Dedifferentiated amniotic fluid mesenchymal stem cell (primary cell): ENCODE data around the gene PPP2R5A.
"Not testable (repeated sequence)": the region's sequence is repeated elsewhere in the genome, so short reads cannot be mapped to it uniquely, and the experiment has no call there.

Experiments used
- DNase-seq: peaks from one replicate; pipeline ENCODE4 v3.0.0-alpha.2; 2016; ENCODE audit errors: extremely low spot score

Gene PPP2R5A

DNA sequence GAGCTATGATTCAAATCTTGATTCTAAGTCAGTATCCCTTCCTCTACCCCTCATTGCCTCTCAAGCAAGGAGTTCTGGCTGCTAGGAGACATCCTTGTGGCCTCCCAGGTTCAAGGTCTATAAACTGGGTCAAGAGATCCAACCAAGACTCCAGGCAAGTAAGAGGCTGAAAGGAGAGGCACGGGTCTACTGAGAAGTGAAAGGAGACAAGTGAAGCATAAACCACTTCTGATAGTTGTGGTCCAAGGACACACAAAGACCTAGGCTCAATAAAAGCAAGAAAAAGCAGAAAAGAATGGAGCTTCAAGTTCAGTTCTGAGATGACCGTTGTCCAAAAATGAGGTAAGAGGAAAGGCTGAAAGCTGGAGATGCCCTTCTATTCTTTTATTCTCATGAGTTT, 17.8 kb upstream of the PPP2R5A start:
- no peak for DNase-seq

- no peak for DNase-seq
Observed at GRCh38 chr1:212269306-212269705, 15.9 kb upstream of the PPP2R5A start.

- no peak for DNase-seq
Observed at GRCh38 chr1:212270564-212270963, 14.6 kb upstream of the PPP2R5A start.

DNA sequence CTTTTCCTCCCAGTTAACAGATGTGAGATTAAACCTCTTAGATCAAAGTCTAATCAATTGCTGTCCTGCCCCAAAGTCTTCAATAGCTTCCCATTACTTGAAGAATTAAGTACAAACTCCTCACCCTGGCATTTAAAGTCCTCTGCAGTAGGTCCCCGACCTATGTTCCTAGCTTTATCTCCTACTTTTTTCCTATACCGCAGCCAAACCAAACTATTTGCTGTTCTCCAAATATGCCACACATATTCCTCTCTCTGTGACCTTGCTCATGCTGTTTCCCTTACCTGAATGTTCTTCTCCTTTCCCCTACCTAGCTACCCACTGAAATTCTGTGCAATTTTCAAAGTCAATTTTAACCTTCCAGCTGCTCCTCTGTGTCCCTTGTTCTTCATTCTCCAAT, 14.0 kb upstream of the PPP2R5A start:
- no peak for DNase-seq

DNA sequence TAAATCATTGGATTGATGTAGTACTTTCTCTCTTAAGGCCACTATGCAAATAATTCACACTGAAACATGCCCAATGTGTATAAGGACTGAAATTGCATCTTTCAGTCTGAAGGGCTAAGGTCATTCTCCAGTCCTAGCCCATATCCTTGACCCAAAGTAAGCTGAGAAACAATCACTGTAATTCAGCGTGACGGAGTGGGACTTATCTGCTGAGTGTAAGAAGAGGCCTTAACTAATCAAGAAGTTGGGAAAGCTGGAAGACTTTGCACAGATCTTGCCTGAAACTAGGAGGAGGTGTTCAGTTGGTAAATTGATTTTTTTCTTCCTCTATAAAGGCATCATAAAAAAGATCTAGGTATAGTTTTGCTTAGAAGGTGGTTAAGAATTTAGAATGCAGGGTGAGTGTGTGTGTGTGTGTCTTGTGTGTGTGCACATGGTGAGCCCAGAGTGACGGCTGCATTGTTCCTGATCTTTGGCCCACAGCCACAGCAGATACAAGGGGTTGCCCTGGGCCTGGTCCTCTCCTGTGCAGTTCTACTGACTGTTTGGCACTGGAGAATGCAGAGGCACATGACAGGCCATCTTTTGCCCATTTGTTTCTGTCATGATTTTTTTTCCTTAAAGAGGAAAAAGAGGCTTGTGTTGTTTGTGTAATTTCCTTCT, 13.3 kb upstream of the PPP2R5A start:
- no peak for DNase-seq

DNA sequence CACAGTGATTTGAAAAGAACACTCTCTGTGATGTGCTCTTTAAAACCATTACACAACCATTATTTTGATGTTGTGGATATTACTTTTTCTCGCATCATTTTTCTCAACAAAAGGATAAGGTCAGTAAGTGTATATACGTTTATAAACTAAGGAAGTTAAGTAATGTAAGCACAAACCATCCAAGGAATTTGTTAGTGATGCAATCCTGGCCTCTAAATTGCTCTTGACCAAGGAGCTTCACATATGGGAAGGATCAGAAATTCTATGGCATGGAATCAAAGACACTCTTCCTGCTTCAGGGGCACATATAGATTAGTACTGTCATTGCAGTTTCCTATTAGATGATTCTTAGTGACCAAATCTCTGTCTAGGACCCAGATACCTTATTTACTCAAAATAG, 3.6 kb upstream of the PPP2R5A start:
- no peak for DNase-seq

DNA sequence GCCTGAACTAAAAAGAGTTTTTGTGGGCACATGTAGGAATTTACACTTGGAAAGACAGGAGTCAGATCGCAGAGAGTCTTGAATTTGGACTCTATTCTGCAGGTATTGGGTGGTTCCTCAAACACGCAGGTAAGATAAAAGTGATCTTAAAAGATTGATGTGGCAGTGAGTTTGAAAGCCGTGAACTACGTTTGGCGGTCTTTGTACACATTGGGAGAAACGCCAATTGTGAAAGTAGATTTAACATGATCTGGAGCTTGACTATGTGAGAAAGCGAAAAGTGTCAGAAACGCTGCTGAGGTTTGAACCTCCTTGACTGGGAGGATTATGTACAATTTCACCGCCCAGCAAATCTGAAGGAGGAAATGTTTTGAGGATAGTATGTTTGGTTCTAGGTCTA, 1.5 kb upstream of the PPP2R5A start:
- no peak for DNase-seq

DNA sequence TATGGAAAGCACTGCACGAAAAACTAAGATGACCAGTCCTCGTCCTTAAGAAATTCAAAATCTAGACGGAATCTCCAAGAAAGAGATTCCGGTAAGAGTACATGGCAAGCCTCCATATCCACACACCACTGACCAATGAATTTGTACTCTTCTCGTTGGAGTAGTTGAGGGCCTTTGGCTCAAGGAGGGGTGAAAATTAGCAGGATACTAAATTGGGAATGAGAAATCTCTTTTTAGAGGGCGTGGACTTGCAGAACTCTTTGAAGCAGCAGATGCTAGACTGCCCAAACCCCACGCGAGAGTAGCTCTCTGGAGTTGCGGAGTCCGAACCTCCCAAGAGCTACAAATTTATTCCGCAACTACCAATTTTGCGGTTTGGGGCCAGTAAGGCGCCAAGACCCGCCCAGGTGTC, 872 bp upstream of the PPP2R5A start:
- no peak for DNase-seq

DNA sequence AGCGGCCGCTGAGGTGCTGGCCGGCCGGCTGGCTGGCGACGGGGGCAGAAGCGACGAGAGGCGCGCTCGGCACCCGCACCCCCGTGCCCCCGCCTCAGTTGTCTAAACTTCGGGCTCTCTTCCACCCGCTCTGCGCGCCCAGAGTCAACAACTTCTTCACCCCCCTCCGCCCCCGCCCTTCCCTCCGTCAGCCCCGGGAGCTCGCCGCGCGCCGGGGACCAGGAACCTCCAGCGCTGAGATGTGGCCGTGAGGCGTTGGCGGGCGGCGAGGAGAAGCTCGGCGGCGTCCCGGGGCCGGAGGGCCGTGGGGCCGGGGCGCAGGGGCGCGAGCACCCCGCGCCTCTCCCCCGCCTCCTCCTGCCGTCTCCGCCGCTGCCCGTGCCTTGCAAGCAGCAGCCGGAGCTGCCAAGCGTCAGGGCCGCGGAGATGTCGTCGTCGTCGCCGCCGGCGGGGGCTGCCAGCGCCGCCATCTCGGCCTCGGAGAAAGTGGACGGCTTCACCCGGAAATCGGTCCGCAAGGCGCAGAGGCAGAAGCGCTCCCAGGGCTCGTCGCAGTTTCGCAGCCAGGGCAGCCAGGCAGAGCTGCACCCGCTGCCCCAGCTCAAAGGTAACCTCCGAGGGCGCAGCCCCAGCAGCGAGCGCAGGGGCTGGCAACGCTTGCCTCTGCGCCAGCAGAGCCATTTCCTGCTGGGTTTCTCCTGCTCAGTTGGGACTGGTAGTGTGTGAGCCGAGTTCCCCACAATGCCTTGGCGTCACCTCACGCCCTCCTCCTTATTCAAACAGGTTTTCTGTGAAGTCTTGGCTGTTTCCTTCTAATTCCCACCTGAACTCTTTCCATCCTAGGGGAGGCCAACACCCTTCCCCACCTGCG, 710 bp downstream of the PPP2R5A start:
- peak; percentile 38 for DNase-seq

DNA sequence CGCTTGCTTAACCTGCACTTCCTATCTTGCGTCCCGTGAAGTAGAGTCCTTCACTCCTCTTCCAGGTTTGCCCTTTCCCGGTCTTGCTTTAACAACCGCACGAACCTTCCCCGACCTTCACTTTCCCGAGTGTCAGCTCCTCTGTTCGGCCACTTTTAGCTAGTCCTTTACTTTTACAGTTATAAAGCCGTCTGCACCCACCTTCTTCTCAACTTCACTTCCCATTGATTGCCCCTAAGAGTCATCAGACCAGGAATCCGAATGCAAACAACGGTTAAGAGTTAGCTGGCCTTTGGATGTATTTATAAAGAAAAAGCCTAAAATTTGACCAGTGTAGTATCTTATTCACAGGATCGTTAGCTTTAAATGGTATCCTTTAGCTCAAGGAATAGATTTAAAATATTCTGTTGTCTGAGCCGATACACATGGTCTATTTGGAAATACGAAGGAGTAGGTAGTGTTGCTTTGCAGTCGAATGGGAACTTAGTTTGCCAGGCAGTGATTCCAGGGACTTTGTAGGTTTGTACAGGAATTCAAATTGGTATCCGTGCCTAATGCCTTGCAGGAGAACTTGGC, 1.4 kb downstream of the PPP2R5A start:
- DNase-seq = no peak

DNA sequence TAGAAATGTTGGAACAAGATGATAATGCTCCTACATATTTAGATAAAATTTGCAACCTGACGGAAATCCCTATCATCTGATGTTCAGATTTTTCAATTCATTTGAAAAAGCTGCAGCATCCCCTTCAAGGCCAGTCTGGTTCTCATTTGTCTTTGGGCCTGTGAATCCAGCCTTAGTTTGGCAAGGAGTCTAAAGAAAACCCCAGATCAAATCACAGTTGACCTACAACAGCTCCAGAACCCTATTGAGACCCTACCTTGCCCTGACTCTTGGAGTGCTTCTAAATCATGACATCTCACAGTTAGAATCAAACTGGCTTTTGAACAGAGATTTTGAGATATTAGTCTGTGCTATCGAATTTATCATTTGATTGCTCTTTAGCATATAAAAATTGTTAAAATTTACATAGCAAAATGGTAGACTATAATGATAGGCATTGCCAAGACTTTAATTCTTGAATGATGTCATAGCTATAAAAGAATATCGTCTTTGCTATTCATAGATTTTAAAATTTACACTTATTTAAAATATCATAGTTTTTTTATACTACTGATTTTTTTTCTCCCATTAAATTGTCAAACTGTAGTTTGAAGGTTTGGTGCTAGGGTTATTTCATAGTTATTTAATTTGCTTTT, 2.2 kb downstream of the PPP2R5A start:
- no peak for DNase-seq

GRCh38 chr1:212287995-212288394, 2.8 kb downstream of the PPP2R5A start:
- DNase-seq = not testable (repeated sequence)

DNA sequence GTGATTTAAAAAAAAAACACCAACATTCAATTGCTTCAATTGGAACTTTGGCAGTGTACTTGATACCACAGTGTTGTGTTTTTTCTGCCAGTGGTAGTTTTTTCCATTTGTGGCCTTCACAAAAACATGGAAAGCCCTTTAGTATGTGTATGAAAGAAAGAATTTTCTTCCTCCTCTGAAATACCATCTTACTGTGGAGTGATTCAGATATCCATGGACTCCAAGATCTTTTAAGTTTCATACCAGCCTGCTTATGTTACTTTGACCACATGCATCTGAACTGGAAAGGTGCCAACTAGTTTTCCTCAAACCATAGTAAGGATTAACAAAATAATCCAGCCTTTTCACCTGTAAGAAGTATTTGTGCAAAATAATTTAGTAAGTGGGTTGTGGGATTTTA, 3.4 kb downstream of the PPP2R5A start:
- DNase-seq = peak; percentile 61

- no peak for DNase-seq
Observed at GRCh38 chr1:212289262-212290077, 4.3 kb downstream of the PPP2R5A start.

DNA sequence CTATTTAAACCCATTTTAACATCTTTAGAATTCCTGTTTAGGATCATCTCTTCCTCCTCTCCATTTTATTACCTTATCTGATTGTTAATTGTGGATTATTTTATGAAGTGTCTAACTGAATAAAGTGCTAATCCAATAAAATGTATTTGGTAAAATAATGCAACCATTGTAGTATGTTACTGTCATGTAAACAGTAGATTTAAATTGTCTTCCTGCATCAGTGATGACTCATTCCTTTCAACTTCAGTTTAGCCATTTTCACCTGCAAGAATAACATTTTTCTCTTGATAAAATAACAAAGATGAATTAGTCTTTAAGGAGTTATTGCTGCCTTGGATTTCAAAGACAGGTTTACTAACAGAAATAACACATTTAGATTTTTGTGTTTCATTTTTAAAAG, 5.4 kb downstream of the PPP2R5A start:
- no peak for DNase-seq

DNA sequence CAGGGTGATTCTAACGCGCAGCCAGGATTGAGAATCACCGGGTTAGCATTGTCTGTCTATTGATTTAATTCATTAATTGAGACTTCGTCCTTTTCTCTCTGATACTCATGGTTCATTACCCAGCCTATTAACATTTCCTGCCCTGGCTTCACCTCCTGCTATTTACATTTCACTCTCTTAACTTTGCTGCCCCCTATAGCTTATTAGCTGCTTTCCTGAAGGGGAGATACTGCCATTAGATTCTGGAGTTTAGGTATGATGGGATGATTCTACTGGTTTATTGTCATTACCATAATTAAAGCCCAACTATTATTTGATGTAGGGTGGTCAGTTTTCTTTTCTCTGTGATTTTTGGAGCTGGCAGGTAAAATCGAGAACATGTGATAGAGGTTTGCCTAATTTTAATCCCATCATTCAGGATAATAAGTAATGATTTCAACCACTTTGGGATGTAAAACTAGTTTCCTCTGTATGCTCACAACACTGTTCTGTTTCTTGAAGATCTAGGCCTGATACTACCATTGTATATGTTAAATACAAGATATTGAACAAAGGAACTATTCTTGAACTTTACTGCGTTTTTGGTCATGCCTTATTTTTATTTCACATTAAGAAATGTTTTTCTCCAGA, 6.4 kb downstream of the PPP2R5A start:
- no peak for DNase-seq

GRCh38 chr1:212292250-212293105, 7.3 kb downstream of the PPP2R5A start:
- no peak for DNase-seq

DNA sequence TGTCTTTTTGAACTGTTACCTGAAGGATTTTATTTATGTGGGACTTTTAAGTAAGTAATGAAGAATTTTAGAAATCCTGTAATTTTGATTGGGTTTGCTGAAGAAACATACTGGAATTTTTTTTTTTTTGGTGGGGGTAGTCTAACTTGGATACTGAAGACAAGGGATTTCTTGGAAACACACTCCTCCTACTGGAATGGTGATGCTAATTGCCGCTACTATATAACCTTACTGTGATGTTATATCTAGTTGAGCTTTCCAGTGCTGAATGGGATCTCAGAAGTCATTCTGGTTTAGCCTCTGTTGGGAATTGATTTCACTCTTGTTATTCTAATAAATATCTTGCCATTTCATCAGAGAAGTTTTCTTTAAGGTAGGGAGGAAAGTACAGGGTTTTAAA, 8.4 kb downstream of the PPP2R5A start:
- no peak for DNase-seq

- no peak for DNase-seq
Observed at GRCh38 chr1:212294983-212295382, 9.8 kb downstream of the PPP2R5A start.

DNA sequence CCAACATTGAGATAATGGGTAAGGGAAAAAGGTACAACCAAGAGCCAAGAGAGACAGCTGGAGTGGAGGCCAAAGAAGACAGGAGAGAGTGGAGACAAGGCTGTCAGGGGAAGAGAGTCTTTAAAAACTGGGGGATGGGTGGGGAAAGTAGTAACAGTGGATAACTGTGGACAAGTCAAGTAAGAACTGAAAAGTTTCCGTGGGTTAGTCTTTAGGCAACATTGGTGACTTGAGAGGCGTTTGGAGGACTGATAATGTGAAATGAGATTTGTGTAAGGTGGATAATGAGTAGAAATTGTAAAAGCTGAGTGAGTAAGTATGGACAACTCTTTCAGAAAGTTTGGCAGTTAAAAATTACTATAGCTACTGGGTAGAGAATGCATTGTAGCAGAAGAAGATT, 10.4 kb downstream of the PPP2R5A start:
- no peak for DNase-seq
